Endometrial microvascular endothelial cells (primary cell): ENCODE data around the gene LMF1. TPM values are rescaled to one million over a fixed set of nuclear protein-coding genes. Genes with fewer than 3 reads are reported as not detected.

Experiments
- in situ Hi-C: cut with HindIII; loops from 2 replicates; pipeline ENCODE4 v1.10.0; 2017; ENCODE audit warnings: low sequenced_read_pairs, low pct_unique_long_range_greater_than_20kb; ENCODE audit errors: inconsistent ontology term
- total RNA-seq: library from RNA; depleted of rRNA; stranded (reverse); fragments of >200 nt; gene quantifications from one replicate; pipeline ENCODE4 v1.2.3, GENCODE V29; 2015; ENCODE audit errors: inconsistent ontology term

The LMF1 gene
- total RNA-seq, 1 donor from 2014 or later = 6.3 TPM

DNA sequence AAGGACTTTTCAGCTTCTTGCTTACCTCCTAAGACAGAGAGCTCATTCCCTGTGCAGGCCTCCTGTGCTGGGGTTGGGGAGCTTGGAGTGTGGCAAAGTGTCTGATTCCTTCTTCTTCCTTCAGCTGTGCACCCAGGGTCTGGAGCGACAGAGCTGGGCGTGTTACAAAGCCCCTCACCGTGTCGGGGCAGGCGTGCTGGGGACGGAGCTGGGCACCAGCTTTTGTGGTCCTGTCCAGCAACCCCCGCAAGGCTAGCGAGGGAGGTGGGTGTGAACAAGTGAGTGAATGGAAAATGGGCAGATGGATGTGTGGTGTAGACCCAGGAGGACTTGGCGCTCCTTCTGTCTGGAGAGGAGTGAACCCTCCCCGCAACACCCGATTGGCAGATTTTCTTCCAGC is 34.5 kb upstream of the LMF1 start:
- in situ Hi-C loops = no loop called here

DNA sequence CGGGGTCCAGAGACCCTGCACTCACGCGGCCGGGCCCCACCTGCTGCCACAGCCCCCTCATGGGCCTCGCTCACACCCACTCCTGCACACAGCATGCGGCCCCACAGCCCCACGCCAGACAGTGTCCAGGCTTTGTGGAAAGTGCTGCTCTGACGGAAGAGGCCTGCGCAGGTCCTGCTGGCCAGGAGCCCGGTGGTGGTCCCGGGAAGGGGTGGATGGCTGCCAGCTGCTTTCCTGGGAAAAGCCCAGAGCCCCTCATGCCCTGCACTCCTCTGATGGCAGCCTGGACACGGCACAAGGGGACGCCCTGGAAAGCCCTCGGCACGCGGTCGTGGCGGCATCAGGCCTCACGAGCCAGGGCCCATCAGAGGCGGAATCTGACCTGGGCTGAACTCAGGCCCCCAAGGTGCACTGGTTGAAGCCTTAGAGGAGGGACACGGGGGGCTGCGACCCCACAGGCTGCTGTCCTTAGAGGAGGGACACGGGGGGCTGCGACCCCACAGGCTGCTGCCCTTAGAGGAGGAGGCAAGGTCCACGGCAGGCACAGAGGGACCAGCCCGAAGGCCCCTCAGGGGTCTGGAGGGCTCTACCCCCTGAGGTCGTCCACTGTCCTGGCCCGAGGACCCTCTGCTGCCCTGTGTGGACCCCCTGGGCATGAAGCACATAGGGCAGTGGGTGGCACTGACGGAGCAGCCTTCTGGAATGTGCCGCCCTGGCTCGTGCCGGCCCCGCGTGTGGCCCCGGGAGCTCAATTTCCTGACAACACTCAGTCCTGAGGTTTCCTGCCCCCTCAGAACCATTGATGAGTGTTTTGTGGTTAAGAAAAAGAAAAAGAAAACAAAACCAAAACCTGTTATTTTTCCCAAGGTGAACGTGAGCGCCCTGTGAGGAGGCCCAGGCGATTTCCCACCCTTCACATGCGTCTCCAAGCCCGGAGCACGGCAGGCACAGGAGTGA is 32.9 kb upstream of the LMF1 start:
- in situ Hi-C loops = no loop called here

DNA sequence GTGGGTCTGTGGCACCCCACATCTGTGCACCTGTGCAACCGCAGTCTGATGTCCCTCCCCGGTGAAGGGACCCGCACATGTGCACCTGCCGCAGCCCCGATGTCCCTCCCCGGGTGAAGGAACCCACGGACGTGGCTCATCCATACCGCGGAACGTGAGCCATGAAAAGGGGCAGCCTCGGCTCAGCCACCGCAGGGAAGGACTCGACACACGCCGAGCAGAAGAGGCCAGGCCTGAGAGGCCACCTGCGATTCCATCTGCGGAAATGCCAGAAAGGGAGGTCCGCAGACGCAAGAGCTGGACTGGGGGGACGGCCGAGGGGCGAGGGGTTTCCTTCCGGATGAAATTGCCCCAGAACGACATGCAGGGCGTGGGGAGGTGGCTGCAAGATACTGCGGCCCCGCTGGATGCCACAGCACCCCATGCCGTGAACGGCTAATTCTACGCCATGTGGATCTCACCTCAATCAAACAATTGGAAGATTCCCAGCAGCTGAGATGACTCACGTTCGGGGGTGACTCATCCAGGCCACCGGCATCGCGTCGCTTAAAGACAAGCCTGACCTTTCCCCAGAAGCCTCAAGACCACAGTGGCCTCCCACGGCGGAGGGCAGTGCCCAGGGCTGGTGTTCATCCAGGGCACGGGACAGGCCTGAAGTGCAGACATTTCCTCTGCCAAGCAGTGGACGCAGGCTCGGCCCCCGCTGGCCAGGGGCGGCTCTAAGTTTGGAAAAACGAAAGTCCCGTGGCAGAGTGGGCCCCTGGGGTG is 31.8 kb upstream of the LMF1 start:
- in situ Hi-C loops = no loop called here

DNA sequence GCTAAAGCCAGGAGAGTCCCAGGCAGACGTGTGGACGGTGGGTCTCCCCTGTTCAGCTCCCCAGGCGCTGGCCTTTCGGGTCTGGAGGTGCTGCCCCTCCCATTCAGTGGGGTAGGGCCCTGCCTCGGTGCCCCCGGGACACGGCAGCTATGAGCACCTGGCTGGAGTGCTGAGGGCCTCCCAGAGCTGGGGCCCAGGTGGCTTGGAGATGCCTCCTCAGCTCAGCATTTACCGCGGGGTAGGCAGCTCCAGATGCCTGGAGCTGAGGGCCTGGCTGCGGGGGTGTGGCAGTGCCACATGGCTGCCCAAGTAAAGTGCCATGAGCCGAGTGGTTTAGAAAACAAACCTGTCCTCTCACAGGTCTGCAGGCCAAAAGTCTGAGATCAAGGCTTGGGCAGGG is 30.3 kb upstream of the LMF1 start:
- in situ Hi-C loops = no loop called here

DNA sequence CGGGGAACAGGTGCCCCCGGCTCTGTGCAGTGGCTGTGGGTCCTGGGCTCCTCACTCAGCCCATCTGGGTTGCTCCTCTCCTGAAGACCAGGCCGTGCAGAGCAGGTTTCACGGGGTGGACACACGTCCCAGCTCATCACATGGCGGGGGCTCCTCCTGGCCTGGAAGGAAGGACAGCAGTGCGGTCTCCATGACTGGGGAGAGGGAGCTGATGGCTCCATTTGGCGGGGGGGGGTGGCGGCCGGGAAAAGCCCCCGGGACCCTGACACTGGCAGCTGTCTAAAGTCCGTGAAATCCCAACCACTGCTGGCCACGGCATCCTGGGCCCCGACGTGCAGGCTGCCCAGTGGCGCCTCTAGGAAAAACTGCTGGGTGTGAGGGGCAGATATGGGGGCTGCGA is 29.8 kb upstream of the LMF1 start:
- in situ Hi-C loops = no loop called here

DNA sequence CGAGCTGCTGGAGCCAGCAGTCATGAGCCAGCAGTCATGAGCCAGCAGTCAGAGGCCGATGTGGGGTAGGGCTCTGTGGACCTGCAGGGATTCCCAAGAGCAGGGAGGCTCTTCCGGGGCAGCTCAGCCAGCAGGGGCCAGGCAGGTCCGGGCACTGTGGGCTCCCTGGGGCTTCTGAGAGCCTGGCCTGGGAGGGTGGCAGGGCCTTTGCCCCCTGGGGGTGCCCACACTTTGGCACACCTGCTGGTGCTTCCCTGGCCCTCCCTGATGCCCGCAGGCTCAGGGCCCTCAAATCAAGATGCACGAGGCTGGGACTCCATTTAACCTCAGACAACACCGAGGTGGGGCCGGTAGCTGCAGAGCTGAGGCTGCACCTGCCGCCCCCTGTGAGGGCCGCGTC is 28.9 kb upstream of the LMF1 start:
- in situ Hi-C loops = loop anchor here (25.0 kb wide), 1 partner anchor 162 kb away; no protein-coding TSS in a partner anchor

DNA sequence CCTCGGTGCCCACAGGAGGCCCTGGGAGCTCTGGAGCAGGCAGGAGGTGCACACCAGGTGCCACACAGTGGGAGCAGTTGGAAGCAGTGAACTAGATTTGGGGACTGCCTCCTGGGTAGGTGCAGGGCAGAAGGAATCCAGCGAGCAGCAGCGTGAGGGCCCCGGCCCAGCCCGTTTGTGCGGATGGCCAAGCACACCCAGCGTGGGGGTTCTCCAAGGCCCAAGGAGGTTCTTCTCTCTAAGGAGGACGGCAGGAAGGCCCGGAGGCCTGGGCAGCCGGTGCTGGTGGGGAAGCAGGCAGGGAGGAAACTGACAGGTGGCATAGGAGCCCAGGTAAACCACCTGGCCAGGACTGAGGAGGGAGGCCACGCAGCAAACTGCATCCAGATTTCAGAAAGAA is 27.8 kb upstream of the LMF1 start:
- in situ Hi-C loops = loop anchor here (25.0 kb wide), 1 partner anchor 161 kb away; no protein-coding TSS in a partner anchor

DNA sequence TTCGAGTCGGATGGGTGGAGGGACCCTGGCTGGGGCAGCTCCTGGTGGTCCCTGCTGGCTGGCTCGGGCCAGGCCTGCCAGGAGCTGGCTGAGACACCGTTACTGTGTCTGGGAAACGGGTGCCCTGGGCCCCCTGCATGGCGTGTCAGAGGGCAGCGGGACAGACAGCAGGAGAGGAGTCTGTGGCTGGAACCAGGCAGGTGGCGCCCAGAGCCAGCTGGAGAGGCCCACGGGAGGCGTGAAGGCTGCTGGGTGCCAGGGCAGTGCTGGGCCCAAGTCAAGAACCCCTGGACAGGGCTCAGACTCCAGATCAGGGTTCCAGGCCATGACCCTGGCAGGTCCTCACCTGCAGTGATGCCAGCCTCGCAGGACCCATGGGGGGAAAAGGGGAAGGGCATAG is 27.4 kb upstream of the LMF1 start:
- in situ Hi-C loops = loop anchor here (25.0 kb wide), 1 partner anchor 161 kb away; no protein-coding TSS in a partner anchor

DNA sequence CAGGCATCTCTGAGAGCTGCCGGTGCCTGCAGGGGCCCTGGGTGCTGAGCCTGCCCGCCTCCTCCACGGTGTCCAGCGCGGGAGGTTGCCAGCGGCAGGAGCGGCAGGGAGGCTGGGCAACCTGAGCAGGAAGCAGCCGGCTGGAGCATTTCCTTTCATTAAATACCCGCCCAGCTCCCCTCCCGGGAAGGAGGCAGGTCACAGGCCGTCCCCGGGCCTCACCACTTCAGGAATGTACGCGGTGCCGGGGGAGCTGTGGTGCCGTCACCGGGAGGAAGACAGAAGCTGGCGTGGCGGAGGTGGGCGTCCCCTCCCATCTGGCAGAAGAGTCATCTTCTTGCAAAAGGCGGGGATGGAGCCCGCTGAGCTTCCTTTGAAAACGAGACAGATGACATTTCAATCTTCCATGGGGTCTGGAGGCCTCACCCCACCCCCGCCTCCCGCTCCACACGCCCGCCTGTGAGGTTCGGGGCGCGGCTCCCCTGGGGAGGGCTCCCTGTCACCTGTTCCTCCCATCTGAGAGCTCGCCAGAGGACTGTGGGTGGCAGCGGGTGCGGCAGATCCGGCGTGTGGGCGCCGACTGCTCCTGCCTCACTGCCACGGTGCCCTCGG is 26.8 kb upstream of the LMF1 start:
- in situ Hi-C loops = loop anchor here (25.0 kb wide), 1 partner anchor 160 kb away; no protein-coding TSS in a partner anchor

DNA sequence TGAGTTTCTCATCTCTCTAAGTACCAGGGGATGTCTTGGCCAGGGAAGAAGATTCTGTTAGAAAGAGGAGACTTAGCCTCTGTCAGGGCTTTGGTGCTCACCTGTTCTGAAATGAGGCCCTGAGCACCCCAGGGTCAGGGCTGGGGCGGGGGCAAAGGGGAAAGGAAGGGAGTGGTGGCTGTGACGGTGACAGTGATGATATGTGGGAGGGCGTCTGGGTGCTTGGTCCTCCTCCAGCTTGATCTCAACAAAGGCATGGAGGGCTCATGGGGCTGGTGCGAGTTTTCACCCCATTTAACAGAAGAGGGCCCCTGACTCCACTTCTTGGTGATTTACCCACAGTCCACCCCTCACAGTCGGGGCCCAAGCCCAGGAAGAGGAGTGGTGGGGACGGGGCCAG is 25.9 kb upstream of the LMF1 start:
- in situ Hi-C loops = loop anchor here (25.0 kb wide), 1 partner anchor 159 kb away; no protein-coding TSS in a partner anchor

DNA sequence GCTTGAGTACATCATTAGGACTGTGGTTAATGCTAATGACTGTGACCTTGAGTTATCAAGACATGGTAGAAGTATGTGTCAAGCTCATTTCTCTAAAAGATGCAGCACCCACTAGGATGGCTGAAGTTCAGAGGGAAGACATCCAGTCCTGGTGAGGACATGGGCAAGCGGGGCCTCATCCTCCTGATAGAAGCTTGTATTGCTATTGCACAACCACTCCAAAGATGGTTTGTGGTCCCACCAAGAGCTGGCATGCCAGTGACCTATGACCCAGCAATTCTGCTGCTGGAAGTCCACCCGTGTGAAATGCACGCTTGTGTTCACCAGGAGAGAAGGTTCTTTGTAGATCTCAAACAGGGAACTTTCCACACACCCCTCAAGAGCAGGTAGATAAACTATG is 25.0 kb upstream of the LMF1 start:
- in situ Hi-C loops = loop anchor here (25.0 kb wide), 1 partner anchor 158 kb away; no protein-coding TSS in a partner anchor

DNA sequence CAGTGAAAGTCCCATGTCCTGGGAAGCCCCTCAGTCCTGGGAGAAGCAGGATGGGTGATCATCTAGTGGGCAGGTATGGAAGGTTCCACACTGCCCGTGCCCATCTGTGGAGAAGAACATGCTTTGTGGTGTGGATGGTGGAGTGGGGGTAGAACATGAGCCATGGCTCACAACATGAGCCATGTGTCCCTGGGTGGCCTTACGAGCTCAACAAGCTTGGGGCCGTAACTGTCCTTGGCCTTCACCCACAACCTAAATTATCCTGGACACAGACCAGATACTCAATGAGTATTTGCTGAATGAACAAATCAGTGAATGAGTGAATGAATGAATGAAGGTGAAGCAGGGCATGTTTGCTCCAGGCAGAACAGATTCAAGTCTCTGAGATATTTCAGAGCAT is 24.3 kb upstream of the LMF1 start:
- in situ Hi-C loops = loop anchor here (25.0 kb wide), 1 partner anchor 158 kb away; no protein-coding TSS in a partner anchor

DNA sequence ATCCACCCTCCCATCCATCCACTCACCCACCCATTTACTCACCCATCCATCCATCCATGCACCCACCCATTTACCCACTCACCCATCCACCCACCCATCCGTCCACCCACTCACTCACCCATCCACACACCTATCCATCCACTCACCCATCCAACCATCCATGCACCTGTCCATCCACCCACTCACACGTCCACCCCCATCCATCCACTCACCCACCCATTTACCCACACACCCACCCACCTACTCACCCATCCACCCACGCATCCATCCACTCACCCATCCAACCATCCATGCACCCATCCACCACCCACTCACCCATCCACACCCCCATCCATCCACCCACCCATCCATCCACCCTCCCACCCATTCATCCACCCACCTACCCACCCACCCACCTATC is 22.9 kb upstream of the LMF1 start:
- in situ Hi-C loops = loop anchor here (25.0 kb wide), 1 partner anchor 156 kb away; no protein-coding TSS in a partner anchor

DNA sequence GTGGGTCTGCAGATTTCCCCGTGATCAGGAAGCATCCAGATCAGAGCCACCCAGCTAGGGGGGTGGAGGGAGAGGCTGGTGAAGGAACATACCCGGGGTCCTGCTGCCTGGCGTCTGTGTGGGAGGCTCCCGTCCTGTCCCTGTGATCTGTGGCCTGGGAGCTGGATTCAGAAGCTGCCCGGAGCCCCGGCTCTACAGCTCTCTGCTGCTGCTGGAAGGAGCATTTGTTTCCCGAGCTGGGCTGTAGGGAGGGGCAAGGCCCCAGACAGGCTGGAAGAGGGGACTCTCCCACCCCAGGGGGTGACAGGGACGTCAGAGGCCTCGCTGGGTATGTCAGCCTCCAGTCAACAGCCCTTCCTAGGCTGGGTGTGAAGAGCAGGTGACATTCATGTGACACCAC is 21.0 kb upstream of the LMF1 start:
- in situ Hi-C loops = loop anchor here (25.0 kb wide), 1 partner anchor 154 kb away; no protein-coding TSS in a partner anchor

DNA sequence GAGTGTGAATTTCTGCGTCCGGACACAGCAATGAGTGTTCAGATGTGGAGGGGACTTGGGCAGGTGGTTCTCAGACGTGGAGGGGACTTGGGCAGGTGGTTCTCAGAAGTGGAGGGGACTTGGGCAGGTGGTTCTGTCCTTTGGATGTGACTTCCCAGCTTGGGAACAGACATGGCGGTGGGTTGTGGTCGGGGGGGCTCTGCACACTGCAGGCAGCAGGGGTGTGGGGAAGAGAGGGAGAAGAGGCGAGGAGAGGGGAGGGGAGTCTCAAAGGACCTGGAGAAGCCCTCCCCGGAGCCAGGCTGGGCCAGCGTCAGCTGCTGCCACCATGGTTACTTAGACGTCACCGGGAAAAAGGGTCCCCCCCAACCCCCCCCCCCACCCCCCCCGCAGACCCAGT is 20.6 kb upstream of the LMF1 start:
- in situ Hi-C loops = loop anchor here (25.0 kb wide), 1 partner anchor 154 kb away; no protein-coding TSS in a partner anchor

DNA sequence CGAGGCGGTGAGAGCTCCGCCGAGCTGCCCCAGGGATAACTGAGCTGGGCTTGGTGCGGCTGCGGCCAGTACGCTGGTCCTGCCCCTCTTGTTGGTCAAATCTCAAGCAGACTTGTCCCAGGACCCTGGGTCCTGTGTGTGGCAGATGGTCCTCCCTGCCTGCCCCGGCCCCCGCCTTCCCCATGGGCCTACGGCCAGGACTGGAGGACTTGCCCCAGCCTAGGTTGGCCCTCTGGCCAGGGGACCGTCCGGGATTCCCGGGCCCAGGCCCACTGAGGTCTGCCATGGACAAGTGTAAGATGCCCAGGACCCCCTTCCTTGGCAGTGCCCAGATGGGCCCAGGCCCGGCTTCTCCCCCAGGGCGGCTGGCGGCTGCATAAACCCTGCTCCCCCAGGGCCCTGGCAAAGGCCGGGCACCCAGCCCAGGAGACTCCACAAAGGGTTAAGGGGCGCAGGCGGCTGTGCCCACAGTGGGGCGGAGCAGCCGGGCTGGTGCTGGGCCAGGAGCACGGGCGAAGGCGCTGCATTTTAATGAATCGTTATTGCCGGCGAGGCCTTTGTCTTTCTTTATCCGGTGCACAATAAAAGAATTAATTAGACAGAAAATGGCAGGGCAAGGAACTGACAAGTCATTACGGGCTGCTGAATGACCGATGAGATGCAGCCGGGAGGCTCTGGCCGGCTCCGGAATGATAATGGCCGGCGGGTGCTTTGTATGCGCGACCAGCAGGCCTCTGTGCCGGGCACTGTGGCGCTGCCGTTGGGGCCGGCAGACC is 19.9 kb upstream of the LMF1 start:
- in situ Hi-C loops = loop anchor here (25.0 kb wide), 1 partner anchor 153 kb away; no protein-coding TSS in a partner anchor

DNA sequence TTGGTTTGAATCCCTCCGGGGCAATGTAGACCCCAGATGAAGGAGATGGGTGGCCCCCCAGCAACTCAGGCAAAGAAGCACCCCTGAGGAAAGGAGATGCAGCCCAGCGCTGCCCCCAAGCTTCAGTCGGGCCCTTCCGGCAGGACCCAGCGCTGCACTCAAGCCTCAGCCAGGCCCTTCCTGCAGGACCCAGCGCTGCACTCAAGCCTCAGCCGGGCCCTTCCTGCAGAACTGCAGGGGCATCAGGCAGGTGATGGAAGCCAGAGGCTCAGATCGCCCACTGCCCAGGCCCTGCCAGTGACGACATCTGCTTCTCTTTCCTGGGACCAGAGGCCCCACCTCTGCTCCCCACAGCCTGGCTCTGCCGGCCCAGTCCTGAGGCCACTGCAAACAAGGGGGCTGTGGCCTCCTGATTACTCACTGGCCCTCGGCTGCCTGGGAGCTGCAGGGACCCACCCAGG is 18.6 kb upstream of the LMF1 start:
- in situ Hi-C loops = loop anchor here (25.0 kb wide), 1 partner anchor 152 kb away; no protein-coding TSS in a partner anchor
